ENCODE results near the gene ZFAND6.
"Not testable (repeated sequence)": the region's sequence is repeated elsewhere in the genome, so short reads cannot be mapped to it uniquely, and the experiment has no call there.

ZFAND6 gene

DNA sequence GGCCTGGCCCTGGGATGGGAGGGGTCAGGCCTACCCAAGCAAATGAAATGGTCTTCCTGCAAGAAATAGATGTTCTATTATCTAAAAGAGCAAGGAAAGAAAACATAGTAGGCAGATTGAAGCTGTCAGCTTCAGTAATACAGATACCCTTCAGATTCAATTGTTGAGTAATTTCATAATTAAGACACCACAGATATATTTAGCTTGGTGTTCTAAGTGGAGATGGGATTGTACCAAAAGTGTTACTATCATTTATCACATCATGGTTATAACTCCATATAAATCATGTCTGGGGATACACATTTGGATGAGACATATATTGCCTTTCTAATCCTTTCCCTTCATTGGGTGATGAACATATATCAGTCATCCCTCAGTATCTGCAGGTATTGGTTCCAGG is 51.4 kb downstream of the ZFAND6 start:
- H3K27me3 ChIP-seq (ENCODE audit: insufficient read depth, low read length), result no peaks in the 10 kb centered on the region
- no peak overlapping the region for H2AFZ ChIP-seq (ENCODE audit: low read depth, low read length)
- H3K36me3 ChIP-seq (ENCODE audit: insufficient read depth, low read length), result no peaks in the 10 kb centered on the region
- no peaks in the 10 kb centered on the region for H3K9me3 ChIP-seq (ENCODE audit: low read length)
- no peaks in the 10 kb centered on the region for H3K4me1 ChIP-seq (ENCODE audit: insufficient read depth, low read length)
- H3K4me3 ChIP-seq (ENCODE audit: low read length), result no peak overlapping the region

- Histone ChIP-seq H2AFZ (ENCODE audit: low read depth, low read length) (no peak overlapping the region), H3K27me3 (ENCODE audit: insufficient read depth, low read length) (no peaks in the 10 kb centered on the region), H3K9me3 (ENCODE audit: low read length) (no peaks in the 10 kb centered on the region), H3K4me3 (ENCODE audit: low read length) (no peak overlapping the region), H3K4me1 (ENCODE audit: insufficient read depth, low read length) (no peaks in the 10 kb centered on the region), H3K36me3 (ENCODE audit: insufficient read depth, low read length) (no peaks in the 10 kb centered on the region)
Observed at GRCh38 chr15:80114114-80114513, 54.6 kb downstream of the ZFAND6 start.

GRCh38 chr15:80115021-80115420 is 55.5 kb downstream of the ZFAND6 start:
- Histone ChIP-seq H3K4me1 (ENCODE audit: insufficient read depth, low read length) (no peaks in the 10 kb centered on the region), H3K4me3 (ENCODE audit: low read length) (no peak overlapping the region), H3K27me3 (ENCODE audit: insufficient read depth, low read length) (no peaks in the 10 kb centered on the region)

GRCh38 chr15:80118956-80119355 is 59.5 kb downstream of the ZFAND6 start:
- Histone ChIP-seq H3K27me3 (ENCODE audit: insufficient read depth, low read length) (no peaks in the 10 kb centered on the region), H2AFZ (ENCODE audit: low read depth, low read length) (no peak overlapping the region), H3K4me3 (ENCODE audit: low read length) (no peak overlapping the region), H3K4me1 (ENCODE audit: insufficient read depth, low read length) (no peaks in the 10 kb centered on the region), H3K36me3 (ENCODE audit: insufficient read depth, low read length) (peaks cover 20% of the 10 kb centered on the region), H3K9me3 (ENCODE audit: low read length) (peaks cover 2% of the 10 kb centered on the region)

More at GRCh38 chr15:80115021-80115420, 55.5 kb downstream of the ZFAND6 start:
- Histone ChIP-seq H2AFZ (ENCODE audit: low read depth, low read length) (no peak overlapping the region), H3K36me3 (ENCODE audit: insufficient read depth, low read length) (no peaks in the 10 kb centered on the region), H3K9me3 (ENCODE audit: low read length) (no peaks in the 10 kb centered on the region)

DNA sequence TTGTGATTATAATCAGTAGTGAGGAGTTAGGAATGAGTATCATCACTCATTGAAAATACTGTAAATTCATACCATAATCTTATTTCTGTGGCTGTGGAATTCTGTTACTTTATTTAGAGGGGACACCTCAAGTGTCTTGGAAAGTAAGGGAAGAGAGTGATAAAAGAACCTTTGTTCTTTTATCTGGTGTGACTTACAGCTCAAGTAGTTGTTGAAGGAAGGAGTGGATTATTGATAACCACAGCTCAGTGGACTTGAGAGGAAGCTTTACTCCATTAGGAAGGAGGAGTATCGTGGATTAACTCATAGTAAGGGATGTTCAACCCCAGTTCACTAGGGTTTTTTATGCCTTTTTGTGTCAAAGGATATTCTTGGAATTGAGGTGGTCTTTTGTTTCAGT is 61.2 kb downstream of the ZFAND6 start:
- Histone ChIP-seq H3K36me3 (ENCODE audit: insufficient read depth, low read length) (peaks cover 28% of the 10 kb centered on the region), H3K9me3 (ENCODE audit: low read length) (peaks cover 2% of the 10 kb centered on the region), H3K4me1 (ENCODE audit: insufficient read depth, low read length) (no peaks in the 10 kb centered on the region), H3K4me3 (ENCODE audit: low read length) (no peak overlapping the region), H3K27me3 (ENCODE audit: insufficient read depth, low read length) (no peaks in the 10 kb centered on the region), H2AFZ (ENCODE audit: low read depth, low read length) (no peak overlapping the region)

GRCh38 chr15:80121546-80121945 is 62.1 kb downstream of the ZFAND6 start:
- peaks cover 38% of the 10 kb centered on the region for H3K36me3 ChIP-seq (ENCODE audit: insufficient read depth, low read length)

GRCh38 chr15:80123034-80123433 is 63.6 kb downstream of the ZFAND6 start:
- H3K36me3 ChIP-seq (ENCODE audit: insufficient read depth, low read length), result peaks cover 40% of the 10 kb centered on the region

More at GRCh38 chr15:80121546-80121945, 62.1 kb downstream of the ZFAND6 start:
- Histone ChIP-seq H3K4me3 (ENCODE audit: low read length) (no peak overlapping the region), H3K27me3 (ENCODE audit: insufficient read depth, low read length) (no peaks in the 10 kb centered on the region), H2AFZ (ENCODE audit: low read depth, low read length) (no peak overlapping the region), H3K9me3 (ENCODE audit: low read length) (peaks cover 2% of the 10 kb centered on the region), H3K4me1 (ENCODE audit: insufficient read depth, low read length) (no peaks in the 10 kb centered on the region)

GRCh38 chr15:80127253-80127652 is 67.8 kb downstream of the ZFAND6 start:
- peaks cover 64% of the 10 kb centered on the region for H3K36me3 ChIP-seq (ENCODE audit: insufficient read depth, low read length)
- H3K9me3 ChIP-seq (ENCODE audit: low read length); H2AFZ ChIP-seq (ENCODE audit: low read depth, low read length); H3K27me3 ChIP-seq (ENCODE audit: insufficient read depth, low read length); H3K4me3 ChIP-seq (ENCODE audit: low read length); H3K4me1 ChIP-seq (ENCODE audit: insufficient read depth, low read length): not testable (repeated sequence)

More at GRCh38 chr15:80123034-80123433, 63.6 kb downstream of the ZFAND6 start:
- H3K9me3 ChIP-seq (ENCODE audit: low read length), result peaks cover 5% of the 10 kb centered on the region
- no peaks in the 10 kb centered on the region for H3K27me3 ChIP-seq (ENCODE audit: insufficient read depth, low read length)
- no peaks in the 10 kb centered on the region for H3K4me1 ChIP-seq (ENCODE audit: insufficient read depth, low read length)
- H3K4me3 ChIP-seq (ENCODE audit: low read length), result no peak overlapping the region
- H2AFZ ChIP-seq (ENCODE audit: low read depth, low read length), result no peak overlapping the region

- Histone ChIP-seq H2AFZ (ENCODE audit: low read depth, low read length) (no peak overlapping the region), H3K9me3 (ENCODE audit: low read length) (peaks cover 7% of the 10 kb centered on the region), H3K4me3 (ENCODE audit: low read length) (no peak overlapping the region), H3K4me1 (ENCODE audit: insufficient read depth, low read length) (no peaks in the 10 kb centered on the region), H3K36me3 (ENCODE audit: insufficient read depth, low read length) (peaks cover 66% of the 10 kb centered on the region), H3K27me3 (ENCODE audit: insufficient read depth, low read length) (no peaks in the 10 kb centered on the region)
Observed at GRCh38 chr15:80127911-80128310, 68.4 kb downstream of the ZFAND6 start.

DNA sequence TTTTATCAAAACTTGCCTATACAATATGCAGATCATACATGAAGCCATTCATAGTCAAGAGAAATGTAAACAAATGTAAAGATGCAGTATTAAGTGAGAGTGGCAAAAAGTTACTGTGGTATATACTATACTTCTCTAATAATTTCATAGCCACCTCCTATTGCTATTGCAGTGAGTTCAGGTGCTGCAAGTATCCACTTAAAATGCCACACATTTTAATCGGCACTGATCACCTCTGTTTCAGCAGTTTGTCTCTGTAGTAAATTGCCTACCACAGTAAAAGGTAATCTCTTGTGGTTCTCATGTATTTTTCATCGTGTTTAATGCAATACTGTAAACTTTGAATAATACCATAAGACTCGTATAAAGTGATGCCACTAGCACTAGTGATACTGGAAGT is 72.9 kb downstream of the ZFAND6 start:
- H3K9me3 ChIP-seq (ENCODE audit: low read length), result peaks cover 3% of the 10 kb centered on the region
- no peaks in the 10 kb centered on the region for H3K27me3 ChIP-seq (ENCODE audit: insufficient read depth, low read length)
- H3K4me1 ChIP-seq (ENCODE audit: insufficient read depth, low read length), result no peaks in the 10 kb centered on the region
- H2AFZ ChIP-seq (ENCODE audit: low read depth, low read length), result no peak overlapping the region
- peaks cover 65% of the 10 kb centered on the region for H3K36me3 ChIP-seq (ENCODE audit: insufficient read depth, low read length)
- H3K4me3 ChIP-seq (ENCODE audit: low read length), result no peak overlapping the region

GRCh38 chr15:80136854-80137253 is 77.4 kb downstream of the ZFAND6 start:
- no peak overlapping the region for H2AFZ ChIP-seq (ENCODE audit: low read depth, low read length)
- no peaks in the 10 kb centered on the region for H3K9me3 ChIP-seq (ENCODE audit: low read length)
- H3K36me3 ChIP-seq (ENCODE audit: insufficient read depth, low read length), result peaks cover 33% of the 10 kb centered on the region
- peaks cover 1% of the 10 kb centered on the region for H3K4me1 ChIP-seq (ENCODE audit: insufficient read depth, low read length)
- no peaks in the 10 kb centered on the region for H3K27me3 ChIP-seq (ENCODE audit: insufficient read depth, low read length)
- no peak overlapping the region for H3K4me3 ChIP-seq (ENCODE audit: low read length)

DNA sequence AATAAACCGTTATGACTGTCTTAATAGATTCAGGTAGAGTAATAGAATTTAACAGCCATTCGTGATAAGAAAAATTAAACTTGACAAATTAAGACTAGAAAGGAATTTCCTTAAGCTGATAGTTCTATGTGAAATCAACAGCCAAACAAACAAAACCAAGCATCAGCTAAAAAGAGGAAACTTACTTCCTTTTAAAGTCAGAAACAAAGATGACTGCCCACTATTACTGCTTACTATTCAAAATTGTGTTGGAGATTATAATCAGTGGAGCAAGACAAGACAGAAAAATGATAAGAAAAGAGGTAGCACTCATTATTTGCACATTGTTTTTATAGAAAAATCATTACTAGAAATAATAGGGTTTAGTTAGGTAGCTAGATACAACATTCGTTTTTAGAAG is 79.5 kb downstream of the ZFAND6 start:
- peaks cover 1% of the 10 kb centered on the region for H3K4me1 ChIP-seq (ENCODE audit: insufficient read depth, low read length)
- H3K4me3 ChIP-seq (ENCODE audit: low read length), result no peak overlapping the region
- H2AFZ ChIP-seq (ENCODE audit: low read depth, low read length), result no peak overlapping the region
- peaks cover 20% of the 10 kb centered on the region for H3K36me3 ChIP-seq (ENCODE audit: insufficient read depth, low read length)
- H3K27me3 ChIP-seq (ENCODE audit: insufficient read depth, low read length), result no peaks in the 10 kb centered on the region
- H3K9me3 ChIP-seq (ENCODE audit: low read length), result no peaks in the 10 kb centered on the region

GRCh38 chr15:80140909-80141308 is 81.4 kb downstream of the ZFAND6 start:
- Histone ChIP-seq H3K36me3 (ENCODE audit: insufficient read depth, low read length) (peaks cover 7% of the 10 kb centered on the region), H2AFZ (ENCODE audit: low read depth, low read length) (no peak overlapping the region), H3K27me3 (ENCODE audit: insufficient read depth, low read length) (no peaks in the 10 kb centered on the region), H3K9me3 (ENCODE audit: low read length) (no peaks in the 10 kb centered on the region), H3K4me1 (ENCODE audit: insufficient read depth, low read length) (peaks cover 1% of the 10 kb centered on the region), H3K4me3 (ENCODE audit: low read length) (no peak overlapping the region)

DNA sequence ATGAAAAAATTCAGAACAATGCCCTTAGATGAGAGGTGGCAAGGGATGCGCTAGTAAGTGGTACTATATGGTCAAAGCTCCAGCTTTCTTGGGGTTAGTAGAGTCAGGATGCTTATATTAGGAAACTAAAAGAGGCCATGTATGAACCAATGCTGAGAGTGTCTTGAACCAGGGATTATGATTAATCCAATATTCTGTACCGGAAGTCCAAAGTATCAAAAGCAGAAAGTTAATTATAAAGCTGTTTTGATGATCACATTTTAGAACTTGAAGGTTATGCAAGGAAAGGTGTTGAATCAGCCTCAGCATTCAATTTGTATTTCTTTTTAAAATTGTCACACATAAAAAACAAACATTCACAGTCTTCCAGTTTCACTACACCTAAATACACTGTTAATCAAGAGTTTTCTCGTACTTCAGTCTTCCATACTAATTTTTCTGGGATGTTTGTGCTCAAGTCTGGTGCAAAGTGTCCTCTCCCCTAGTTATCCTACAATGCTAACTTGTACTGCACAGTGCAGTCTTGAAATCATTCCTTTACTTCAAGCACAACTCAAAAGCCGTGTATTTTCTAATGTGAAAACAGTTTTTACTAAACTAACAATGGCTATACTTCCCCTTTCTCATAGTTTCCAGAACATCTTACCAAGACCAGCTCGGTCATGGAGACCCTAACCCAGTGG is 82.6 kb downstream of the ZFAND6 start:
- Histone ChIP-seq H3K36me3 (ENCODE audit: insufficient read depth, low read length) (peaks cover 2% of the 10 kb centered on the region), H3K27me3 (ENCODE audit: insufficient read depth, low read length) (no peaks in the 10 kb centered on the region), H3K9me3 (ENCODE audit: low read length) (no peaks in the 10 kb centered on the region), H3K4me1 (ENCODE audit: insufficient read depth, low read length) (peaks cover 1% of the 10 kb centered on the region), H2AFZ (ENCODE audit: low read depth, low read length) (no peak overlapping the region), H3K4me3 (ENCODE audit: low read length) (no peak overlapping the region)
